Activated CD4-positive, alpha-beta T cell treated with anti-CD3 and anti-CD28 coated beads for 24 hours (primary cell): ENCODE data around the gene ATXN1.
"Not testable (repeated sequence)": the region's sequence is repeated elsewhere in the genome, so short reads cannot be mapped to it uniquely, and the experiment has no call there.

Experiments
- DNase-seq, 2 donors: peaks; one replicate each; pipeline ENCODE4 v3.0.0-alpha.2; 2020; ENCODE audit warnings: low read depth in 2 of 2

ATXN1 gene

DNA sequence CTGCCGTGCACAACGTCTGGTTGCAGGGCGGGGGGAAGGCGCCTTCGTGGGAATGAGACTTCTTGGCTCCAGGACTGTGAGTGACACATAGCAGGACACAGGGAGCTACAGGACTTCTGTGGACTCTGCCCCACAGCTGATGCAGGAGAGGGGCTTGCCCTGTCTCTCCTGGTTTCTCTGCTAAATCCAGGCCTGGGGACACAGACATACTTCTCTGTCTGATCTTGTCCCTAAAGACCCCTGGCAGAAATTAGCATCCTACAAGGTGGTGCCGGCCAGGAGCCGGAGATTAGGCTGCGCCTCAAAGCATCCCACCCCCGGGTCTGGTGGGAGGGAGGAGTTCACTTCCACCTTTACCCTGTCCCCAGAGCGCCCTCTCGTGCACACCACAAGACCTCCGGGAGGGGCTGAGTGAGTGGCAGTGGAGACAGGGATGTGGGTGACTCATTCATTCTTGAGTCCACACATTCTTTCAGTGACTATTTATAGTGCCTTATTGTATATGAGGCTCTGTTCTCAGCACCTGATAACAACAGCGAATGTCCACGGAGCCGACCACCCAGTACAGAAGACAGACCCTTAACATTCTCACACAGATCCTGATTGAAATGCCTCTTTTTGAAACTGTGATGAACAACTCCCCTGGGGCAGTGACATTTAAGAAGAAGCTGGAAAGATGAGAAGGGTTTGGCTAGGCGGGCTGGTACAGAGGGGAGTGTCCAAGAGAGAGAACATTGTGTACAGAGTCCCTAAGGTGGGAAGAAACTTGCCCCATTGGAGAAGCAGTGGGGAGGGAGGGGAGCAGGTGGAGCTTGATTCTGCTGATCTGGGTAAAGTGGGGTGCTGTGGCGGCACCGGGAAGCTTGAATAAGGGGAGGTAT, 483.9 kb downstream of the ATXN1 start:
- DNase-seq: no peak

GRCh38 chr6:16274885-16275589, 486.2 kb downstream of the ATXN1 start:
- DNase-seq: no peak

GRCh38 chr6:16274483-16274882, 486.8 kb downstream of the ATXN1 start:
- DNase-seq: no peak

- no peak for DNase-seq
These were observed 488.0 kb downstream of the ATXN1 start for GRCh38 chr6:16273256-16273655.

DNA sequence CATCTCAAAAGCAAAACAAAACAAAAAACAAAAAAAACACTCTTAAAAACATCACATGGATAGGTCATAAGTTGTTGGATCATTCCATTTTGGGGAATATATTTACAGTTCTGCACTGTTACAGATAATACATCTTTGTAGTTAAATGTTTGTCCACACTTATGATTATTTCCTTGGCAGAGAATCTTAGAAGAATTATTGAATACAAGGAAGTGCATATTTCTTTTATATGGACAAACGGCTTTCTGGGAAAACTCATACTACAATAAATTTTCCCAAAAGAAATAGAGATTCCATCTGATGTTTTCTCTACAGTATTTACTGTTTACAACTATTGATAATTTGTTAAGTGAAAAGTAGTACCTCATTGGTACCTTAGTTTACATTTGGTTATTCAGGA, 489.1 kb downstream of the ATXN1 start:
- no peak for DNase-seq

DNA sequence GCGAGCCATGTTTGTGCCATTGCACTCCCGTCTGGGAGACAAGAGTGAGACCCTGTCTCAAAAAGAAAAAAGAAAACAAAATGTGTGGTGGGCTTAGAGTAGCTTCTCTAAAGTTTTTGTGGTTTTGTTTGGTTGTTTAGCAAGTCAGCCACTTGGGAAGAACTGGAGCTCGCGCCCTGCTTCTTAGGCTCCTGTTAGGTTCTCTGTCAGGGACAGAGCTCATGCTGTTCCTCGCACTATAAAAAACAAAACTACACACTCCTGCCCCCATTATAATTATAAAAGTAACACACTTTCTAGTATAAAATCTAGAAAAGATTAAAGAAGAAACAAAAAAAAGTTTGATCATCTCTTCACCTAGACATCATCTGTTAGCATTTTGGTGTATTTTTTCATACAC, 489.8 kb downstream of the ATXN1 start:
- no peak for DNase-seq

GRCh38 chr6:16270178-16270794, 491.0 kb downstream of the ATXN1 start:
- no peak for DNase-seq

- DNase-seq: not testable (repeated sequence)
These were observed 491.7 kb downstream of the ATXN1 start for GRCh38 chr6:16269442-16270070.

- no peak for DNase-seq
These were observed 493.6 kb downstream of the ATXN1 start for GRCh38 chr6:16267428-16268263.

DNA sequence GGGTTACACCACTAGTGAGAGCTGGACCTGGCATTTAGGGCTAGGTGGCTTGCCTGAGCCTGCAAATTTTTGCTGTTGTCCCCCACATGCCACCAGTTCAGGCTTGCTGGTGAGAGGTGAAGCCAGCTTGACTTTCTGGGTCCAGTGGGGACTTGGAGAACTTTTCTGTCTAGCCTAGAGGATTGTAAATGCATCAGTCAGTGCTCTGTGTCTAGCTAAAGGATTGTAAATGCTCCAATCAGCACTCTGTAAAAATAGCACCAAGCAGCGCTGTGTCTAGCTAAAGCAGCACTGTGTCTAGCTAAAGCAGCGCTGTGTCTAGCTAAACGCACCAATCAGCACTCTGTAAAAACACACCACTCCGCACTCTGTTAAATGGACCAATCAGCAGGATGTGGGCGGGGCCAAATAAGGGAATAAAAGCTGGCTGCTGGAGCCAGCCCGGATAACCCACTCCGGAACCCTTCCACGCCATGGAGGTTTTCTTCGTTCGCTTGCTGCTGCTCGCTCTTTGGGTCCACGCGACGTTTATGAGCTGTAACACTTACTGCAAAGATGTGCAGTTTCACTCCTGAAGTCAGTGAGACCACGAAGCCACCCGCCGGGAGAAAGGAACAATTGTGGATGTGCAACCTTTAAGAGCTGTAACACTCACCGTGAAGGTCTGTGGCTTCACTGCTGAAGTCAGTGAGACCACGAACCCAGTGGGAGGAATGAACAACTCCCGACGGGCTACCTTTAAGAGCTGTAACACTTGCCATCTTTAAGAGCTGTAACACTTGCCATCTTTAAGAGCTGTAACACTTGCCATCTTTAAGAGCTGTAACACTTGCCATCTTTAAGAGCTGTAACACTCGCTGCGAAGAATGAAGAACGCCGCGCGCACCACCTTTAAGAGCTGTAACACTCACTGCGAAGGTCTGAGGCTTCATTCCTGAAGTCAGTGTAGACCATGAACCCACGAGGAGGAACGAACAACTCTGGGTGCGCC, 495.6 kb downstream of the ATXN1 start:
- DNase-seq: no peak

DNA sequence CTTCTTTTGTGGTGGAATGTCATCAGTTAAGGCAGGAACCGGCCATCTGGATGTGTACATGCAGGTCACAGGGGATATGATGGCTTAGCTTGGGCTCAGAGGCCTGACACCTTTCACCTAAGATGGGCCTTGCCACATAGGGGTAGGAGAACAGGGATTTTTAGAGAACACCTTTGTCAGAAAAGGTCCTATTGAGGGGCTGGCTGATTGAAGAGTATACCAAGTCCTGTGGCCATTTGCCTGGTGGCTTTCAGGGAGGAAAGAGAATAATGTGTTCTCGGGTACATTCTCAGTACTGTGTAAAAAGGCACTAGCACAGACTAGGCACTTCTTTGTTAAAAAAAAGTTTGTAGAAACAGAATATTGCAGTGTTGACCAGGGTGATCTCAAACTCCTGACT, 496.5 kb downstream of the ATXN1 start:
- no peak for DNase-seq

DNA sequence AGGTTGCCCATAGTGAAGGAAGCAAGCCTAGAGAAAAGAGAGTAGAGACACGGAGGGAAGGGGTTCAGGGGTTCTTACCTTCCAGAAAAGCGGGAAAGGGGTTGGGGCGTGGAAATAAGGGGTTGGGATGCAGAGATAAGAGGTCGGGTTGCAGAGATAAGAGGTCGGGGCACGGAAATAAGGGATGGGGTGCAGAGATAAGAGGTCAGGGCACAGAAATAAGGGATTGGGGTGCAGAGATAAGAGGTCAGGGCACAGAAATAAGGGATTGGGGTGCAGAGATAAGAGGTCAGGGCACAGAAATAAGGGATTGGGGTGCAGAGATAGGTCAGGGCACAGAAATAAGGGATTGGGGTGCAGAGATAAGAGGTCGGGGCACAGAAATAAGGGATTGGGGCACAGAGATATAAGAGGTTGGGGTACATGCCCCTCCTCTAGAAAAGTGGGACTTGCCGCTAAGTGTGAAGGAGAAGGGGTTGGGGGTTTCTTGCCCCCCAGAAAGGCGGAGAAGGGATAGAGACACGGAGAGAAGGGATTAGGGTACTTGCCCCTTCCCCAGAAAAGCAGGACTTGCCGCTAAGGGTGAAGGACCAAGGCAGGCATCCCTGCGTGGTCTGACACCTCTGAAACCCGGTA, 497.7 kb downstream of the ATXN1 start:
- DNase-seq: not testable (repeated sequence)

DNA sequence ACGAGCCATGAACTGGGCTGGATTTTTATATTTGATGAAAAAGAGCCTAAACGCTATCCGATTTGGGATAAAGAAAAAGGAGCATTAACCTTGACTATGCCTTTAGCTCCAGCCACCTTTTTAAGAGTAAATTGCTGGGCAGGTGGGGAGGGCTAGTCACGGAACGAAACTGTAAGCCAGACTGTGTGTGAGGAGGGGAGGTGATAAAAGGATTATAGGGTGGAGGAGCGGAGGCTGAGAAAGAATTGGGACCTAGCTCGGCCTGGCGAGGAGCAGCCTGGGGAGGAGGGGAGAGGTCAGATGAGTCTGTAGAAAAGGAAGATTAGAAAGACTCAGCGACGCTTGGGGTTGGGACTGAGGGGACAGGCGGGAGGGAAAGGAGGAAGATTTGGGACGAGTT, 498.5 kb downstream of the ATXN1 start:
- not testable (repeated sequence) for DNase-seq

DNA sequence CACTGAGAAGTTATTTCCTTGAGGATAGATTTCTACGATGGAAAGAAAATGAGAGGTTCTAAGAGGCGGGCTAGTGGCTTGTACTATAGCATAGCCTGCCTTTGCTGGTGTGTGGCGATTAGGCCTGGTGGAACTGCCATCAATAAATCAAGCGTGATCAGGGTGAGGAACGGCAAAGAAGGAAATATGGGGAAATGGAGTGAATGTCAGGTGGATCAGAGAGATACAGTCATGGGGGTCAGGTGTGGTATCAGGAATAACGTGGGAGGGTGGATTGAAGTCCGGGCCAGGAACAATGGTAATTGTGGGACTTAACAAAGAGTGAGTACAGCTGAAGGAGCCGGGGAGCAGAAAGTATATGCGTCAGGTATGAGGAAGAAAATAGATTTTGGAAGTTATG, 500.7 kb downstream of the ATXN1 start:
- not testable (repeated sequence) for DNase-seq

DNA sequence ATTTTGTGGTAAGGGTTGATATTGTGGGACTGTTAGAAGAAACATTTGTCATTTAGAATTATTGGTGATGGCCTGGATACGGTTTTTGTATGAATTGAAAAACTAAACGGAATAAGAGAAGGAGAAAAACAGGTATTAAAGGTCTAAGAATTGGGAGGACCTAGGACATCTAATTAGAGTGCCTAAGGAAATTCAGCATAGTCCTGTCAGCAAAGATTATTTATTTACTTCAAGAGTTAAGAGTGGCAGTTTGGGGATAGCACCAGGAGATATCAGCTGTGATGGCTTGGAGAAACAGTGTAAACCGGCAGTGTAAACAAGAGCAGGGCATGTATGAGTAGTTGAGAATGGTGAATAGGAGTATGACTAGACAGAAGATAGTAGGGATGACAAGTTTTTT, 501.7 kb downstream of the ATXN1 start:
- DNase-seq: not testable (repeated sequence)

DNA sequence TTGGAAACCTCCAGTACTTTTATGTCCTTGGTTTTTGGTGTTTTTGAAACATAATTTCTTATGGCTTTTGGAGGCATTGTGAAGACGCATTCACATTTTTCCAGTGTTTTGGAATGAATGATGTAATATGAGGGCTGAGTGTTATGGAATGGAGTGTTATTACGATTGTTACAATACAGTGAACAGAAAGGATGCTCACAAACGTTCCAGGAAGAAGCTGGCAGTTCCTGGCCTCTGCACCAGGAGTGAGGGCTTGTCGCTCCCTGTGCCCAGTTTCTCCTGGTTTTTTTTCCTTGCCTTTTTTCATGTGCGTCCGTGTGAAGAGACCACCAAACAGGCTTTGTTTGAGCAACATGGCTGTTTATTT, 502.6 kb downstream of the ATXN1 start:
- no peak for DNase-seq

GRCh38 chr6:16257999-16258708, 503.1 kb downstream of the ATXN1 start:
- no peak for DNase-seq

DNA sequence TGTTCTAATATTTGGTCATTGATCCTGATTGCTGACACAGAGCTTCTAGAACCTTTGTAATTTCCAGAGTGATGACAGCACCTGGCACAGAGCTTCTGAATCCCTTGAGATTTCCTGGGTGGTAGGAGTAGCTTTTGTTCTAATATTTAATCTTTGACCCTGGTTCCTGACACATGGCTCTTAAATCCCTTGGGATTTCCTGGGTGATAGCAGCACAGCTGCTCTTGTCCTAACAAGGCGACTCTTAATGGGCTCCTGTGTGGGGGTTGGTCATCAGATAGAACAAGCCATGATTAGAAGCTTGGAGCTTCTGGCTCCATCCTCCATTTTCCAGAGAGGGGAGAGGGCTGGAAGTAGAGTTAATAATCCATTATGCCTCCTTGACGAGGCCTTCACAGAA, 504.5 kb downstream of the ATXN1 start:
- no peak for DNase-seq

DNA sequence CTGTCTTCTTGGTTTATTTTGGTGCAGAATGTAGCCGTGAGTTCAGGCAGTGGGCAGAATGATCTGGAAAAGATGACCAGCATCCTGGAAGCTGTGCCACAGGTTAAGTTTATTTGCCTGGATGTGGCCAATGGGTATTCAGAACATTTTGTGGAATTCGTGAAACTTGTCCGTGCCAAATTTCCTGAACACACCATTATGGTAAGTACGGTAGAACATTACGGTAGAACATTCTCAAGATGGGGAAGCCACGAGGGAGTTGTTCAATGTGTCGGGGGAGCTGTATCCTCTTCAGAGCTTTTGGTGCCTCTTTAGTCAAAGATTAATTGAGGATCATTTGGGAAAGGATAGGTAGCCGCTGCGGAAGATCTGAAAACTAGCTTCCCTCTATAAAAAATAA, 506.7 kb downstream of the ATXN1 start:
- DNase-seq: no peak
